COLO829 (cell line): ENCODE results near the gene CGB3.
"Not testable (repeated sequence)": the region's sequence is repeated elsewhere in the genome, so short reads cannot be mapped to it uniquely, and the experiment has no call there.

Experiments used
- DNase-seq: peaks from one replicate; pipeline ENCODE4 v3.0.0; 2012; ENCODE audit warnings: low spot score

Gene CGB3

DNA sequence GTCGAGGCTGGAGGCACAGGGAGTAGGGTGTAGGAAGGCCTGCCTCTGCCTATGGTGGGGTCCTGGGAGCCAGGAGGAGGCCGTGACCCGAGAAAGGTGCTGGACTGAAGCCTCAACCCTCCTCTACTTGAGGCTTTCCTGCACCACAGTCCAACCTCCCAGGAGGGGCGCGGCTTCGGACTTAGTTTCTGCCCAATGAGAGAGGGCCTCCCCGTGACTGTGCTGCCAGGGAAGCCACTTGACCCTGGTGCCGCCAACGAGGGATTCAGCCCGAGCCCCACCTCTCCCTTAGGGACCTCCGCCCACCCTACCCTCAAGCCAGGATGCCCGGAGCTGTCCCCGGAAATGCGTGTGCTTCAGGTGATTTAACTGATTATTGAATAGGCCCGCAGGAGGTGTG, at the start of gene CGB3:
CGB3 (minus strand) TSS at position 101 of the 400 bp plus-strand sequence. CDS start 362 bp downstream, outside the sequence.
- not testable (repeated sequence) for DNase-seq

DNA sequence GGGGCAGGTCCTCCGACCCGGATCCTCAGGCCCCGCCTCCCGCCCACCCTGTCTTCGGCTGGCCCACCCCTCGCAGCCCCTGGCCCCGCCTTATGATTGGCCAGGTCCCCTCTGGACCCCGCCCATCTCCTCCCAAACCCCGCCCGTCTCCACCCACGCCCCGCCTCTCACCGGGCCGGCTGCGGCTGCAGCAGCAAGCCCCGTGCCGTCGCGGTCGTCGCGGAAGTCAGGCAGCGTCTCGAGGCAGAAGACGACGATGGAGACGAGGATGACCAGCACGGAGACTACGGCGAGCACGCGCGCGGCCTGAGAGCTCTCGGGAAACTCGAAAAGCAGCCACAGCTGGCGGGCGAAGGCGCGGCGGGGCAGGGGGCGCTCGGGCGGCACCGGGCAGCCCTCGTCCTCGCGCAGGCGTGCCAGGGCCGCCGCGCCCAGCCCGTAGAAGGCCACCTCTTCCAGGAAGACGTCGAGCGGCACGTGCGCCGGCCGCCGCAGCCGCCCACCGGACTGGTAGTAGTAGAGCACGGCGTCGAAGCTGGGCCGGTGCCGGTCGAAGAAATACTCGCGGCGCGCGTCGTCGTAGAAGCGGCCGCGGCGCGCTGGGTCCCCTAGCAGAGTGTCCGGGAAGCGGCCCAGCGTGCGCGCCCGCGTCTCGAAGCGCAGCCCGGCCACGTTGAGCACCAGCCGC, 47.9 kb upstream of the CGB3 start:
- DNase-seq: no peak

DNA sequence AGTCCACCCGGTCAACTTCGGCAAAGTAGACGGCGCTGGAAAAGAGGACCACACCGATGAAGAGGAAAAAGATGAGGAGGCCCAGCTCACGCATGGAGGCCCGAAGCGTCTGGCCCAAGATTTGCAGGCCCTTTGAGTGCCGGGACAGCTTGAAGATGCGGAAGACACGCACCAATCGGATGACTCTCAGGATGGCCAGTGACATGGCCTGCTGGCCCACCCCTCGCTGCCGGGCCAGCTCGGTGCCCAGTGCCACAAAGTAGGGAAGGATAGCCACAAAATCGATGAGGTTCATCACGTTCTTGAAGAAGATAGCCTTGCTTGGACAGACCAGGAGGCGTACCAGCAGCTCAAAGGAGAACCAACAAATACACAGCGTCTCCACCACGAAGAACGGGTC, 46.3 kb upstream of the CGB3 start:
- DNase-seq: no peak

DNA sequence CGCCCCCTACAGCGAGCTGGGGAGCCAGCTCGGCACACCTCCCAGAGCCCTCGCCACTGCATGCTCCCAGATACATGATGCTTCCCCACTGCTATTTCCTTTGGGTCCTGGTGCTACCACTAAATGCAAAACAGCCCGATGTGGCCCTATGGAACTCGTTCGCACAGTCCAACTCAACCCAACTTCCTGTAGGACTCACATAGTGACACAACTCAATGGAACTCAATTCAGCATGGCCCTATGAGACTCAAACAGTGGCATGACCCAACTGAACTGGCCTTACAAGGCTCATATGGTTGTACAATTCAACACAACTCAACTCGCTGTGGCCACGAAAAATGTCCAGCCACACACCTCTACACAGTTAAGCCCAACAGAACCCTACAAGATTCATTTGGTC, 44.9 kb upstream of the CGB3 start:
- DNase-seq: no peak

DNA sequence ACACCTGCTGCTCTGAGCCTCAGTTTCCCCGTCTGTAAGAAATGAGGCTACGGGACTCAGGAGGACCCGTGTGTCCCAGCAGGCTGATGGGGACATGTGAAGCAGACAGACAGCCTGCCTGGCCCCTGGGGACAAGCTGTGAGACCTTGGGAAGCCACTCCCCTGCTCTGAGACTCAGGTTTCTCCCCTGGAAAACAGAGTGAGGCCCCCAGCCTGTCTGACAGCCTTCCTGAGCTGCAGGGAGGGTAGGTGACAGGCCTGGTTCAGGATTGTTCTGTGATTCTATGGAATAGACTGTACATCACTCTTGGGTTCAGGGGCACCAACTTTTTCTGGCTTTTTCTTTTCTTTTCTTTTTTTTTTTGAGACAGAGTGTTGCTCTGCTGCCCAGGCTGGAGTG, 43.4 kb upstream of the CGB3 start:
- DNase-seq: no peak

DNA sequence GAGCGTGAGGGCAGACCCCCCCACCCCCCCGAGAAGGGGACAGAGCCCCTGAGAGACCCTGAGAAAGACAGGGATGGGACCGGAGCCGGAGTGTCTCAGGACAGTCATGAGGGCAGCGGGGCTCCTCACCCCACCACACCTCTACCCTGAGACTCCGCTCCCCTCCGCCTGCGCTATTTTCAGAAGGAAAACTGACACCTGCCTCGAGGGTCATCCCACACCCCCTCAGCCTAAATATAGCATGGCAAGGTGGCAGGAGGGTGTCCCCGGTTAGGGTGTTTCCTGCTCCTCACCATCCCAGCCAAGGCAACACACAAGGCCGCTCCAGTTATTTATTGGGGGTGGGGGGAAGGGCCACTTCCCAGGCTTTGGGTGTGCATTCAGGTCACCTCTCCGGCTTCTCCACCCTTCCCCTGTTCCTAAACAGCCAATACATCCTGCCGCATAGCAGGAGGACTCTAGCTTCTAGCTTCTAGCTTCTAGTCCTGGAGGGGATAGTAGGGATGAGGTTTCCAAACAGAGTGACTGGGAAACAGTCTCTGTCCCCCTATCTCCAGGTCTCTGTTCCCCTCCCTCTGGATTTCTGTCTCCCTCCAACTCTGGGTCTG, 41.9 kb upstream of the CGB3 start:
- no peak for DNase-seq

DNA sequence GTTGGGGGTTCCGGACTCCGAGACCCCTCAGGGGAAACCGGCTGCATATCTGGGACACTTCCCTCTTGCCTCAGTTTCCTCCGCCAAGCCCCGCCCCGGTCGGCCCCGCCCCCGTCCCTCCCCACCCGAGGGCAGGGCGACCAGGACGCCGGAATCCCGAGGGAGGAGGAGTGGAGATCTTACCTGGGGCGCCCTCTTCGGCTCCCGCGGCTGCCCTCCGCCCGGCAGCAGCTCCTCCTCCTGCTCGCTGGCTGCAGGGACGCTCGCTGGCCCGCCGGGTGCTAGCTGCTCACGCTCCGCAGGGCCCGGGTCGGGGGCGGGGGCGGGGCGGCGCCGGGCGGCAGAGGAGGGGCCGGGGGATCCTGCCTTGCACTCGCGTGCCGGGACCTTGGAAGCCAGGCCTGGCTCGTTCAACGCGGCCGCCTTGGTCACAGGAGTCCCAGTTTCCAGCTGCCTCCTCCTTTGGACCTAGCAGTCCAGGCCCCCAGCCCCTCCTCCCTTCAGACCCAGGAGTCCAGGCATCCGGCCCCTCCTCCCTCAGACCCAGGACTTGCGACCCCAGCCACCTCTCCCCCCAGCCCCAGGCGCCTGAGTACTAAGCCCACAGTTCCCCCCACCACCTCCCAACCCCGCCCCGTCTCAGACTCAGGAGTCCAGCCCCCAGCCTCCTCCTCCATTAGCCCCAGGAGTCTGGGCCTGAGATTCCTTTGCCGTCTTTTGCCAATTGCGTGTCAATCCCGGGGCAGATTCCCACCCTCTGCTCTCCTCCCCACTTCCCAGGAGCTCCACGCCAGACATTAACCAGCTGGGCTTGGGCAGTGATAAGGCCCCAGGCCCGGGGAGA, 40.9 kb upstream of the CGB3 start, which contains the start of gene NTF4:
NTF4 (minus strand) TSS at position 51 of the 844 bp plus-strand sequence. CDS start 2,821 bp downstream, outside the sequence.
- no peak for DNase-seq

DNA sequence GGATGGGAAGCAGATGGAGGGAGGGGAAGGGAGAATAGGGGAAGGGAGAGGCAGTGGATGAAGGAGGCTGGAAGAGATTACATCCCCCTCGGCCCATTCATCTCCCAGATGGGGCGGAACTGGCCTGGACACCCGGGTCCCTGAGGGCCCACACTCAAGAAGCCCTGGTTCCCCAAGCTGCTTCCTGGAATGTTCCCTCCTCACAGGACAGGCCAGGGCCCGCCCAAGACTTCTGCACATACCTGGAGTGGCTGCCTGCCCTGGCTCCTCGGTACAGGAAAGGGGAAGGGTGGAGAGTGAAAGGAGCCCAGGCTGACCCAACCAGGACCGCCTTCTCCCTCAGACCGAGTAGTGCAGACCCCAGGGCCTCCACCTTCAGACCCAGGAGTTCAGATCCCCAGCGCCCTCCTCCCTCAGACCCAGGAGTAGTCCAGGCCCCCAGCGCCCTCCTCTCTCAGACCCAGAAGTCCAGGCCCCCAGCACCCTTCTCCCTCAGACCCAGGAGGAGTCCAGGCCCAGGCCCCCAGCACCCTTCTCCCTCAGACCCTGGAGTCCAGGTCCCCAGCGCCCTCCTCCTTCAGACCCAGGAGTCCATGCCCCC, 40.0 kb upstream of the CGB3 start:
- no peak for DNase-seq

DNA sequence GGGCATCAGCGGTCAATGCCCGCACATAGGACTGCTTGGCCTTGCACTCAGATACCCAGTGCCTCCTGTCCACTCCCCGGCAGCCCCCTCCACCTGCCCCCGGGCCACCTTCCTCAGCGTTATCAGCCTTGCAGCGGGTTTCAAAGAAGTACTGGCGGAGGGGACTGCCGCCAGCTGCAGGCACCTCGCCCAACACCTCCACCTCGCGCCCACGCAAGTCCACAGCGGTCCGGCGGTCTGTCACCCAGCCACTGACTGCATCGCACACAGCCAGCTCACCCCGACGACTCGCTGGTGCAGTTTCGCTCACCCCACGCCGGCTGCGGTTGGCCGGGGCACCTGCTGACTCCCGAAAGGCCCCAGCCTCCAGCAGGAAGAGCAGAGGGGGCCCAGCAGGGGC, 37.3 kb upstream of the CGB3 start:
- DNase-seq: no peak

DNA sequence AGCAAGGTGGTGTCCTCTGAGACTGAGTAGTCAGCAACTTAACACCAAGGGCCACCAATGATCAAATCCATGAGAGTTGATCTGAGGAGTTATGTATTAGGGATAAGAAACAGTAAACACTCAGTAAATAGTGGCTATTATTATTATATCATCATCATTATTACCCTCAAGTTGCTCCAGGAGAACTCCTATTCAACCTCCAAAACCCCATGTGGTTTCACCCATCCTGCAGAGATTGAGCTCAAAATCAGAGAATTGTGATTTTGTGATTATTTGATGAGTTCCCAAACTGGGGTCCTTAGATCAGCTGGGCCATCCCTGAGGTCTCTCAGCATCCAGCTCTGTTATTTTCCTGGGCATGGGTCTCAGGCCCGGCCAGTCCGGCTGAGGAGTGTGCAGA, 36.9 kb upstream of the CGB3 start:
- no peak for DNase-seq

DNA sequence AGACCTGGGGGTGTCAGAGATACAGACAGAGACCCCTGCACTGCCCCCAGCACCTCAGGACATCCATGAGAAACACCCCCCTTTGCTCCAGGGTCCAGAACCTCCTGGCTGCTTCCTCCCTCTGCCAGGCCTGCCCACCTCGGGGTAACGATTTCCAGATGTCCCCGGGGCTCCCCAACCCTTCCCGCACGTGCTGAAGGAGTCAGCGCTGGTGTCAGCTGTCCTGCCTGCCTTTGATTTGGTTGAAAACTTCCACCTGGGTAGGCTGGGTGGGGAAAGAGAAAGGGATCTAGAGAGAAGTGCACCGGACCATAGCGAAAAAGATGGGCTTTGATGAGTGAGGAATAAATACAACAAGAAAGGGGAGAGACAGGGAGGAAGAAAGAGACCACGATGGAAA, 34.9 kb upstream of the CGB3 start:
- DNase-seq: no peak

DNA sequence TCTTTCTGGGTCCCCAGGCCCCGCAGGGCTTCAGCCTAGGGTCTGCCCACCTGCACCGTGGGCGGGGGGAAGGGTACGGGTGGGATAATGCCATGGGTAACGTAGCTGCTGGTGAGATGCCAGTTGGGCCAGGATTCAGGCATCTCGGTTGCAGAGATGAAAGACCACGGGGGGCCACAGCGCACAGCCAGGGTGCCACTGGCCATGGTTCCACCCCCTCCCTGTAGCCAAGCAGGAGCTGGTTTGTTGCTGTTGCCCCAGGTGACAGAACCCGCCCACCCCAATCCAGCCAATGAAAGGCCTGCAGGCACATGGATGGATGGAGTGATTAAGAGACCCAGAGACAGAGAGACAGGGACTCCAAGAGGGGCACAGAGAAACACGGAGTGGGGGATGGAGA, 34.4 kb upstream of the CGB3 start:
- DNase-seq: no peak

DNA sequence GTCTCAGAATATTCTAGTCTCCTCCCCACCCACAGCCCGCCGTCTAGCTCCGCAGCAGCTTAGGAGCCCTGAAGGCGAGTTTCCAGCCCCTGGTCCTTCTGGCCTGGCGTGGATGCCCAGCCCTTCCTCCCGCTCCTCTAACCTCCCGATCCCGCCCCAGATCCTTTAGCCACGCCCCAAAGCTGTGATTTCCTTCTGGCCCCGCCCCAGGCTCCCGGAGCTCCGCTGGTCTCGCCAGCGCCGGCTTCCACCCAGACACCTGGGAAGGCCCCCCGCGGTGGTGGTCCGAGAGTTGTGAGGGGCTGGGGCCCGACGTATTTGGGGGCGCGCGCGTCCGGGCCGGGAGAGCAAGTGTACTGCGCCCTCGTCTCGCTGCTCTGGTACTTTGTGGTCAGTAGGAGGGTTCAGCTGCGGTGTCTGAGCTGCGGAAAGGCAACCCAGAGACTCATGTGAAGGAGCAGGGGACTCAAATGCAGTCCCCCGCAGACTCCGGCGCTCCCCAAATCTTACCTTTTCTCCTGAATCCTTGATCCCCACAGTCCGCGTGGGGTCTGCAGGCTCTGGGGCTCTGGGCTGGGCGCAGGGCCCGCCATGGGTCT, 33.6 kb upstream of the CGB3 start, which contains the start of gene CGB7:
CGB7 (minus strand) TSS at position 114 of the 599 bp plus-strand sequence. CDS start 2,374 bp downstream, outside the sequence.
- peak; percentile 69 for DNase-seq

DNA sequence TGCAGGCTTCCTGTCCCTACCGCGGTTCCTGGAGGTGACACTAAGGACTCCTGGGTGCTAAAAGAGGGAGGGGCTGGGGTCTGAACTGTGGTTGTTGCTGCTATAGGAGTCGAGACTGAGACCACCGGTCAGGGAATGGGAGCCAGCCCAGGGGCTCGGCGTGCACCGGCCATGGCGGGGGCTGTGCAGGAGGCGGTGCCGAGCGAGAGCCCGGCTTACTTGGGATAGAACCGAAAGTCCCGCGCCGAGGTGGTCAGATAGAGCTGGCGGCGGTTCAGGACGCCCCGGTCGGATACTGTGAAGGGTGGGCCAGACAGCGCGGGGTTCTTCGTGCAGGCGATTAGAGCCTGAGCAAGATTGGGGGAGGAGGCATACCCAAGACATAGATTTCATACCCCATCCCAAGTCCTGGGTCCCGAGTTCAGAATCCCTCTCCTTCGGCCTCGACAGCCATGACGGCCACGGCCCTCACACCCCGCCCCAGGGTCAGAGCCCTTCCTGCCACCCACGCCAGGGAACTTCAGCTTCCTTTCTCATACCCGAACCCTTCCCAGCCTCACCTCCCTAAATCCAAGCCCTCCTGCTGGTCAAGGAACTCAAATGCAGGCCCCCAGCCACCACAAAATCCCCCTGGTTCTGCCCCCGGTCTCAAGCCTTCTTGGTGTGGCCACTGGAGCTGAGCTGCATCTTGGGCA, 32.9 kb upstream of the CGB3 start:
- not testable (repeated sequence) for DNase-seq

DNA sequence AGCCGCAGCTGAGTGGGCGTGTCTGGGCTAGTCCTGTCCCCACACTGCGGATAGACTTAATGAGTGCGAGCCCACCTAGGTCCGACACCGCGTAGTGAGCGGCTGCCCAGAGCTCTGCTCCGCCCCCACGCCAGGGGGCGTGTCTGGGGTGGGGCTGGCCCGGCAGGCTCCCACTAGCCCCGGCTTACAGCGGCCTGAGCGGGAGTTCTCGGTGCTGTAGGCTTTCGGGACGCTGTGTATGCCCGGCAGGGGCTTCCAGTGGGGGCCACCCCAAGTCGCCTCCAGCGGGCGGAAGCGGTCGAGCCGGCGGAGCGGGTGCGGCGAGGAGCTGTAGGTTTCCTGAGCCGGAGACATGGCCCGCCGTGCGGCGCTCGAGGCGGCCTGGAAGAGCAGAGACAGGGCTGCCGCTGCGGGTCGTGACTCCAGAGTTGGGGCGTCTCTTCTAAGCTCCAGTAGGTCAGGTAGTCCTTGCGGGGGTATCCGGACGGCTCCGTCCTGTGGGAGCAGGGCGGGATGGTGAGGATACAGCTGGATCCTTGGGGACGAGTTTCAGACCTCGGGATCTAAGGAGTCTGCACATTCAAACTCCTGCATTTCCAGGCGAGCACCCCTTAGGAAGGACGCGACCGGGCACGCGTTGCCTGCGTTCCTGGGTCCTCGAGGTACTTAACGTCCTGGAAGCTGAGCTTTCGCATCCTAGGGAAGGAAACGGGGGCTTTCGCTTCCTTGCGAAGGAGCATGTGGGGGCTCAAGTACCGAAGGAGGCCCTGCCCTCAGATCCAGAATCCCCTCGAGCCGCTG, 32.2 kb upstream of the CGB3 start:
- DNase-seq: peak; percentile 58

DNA sequence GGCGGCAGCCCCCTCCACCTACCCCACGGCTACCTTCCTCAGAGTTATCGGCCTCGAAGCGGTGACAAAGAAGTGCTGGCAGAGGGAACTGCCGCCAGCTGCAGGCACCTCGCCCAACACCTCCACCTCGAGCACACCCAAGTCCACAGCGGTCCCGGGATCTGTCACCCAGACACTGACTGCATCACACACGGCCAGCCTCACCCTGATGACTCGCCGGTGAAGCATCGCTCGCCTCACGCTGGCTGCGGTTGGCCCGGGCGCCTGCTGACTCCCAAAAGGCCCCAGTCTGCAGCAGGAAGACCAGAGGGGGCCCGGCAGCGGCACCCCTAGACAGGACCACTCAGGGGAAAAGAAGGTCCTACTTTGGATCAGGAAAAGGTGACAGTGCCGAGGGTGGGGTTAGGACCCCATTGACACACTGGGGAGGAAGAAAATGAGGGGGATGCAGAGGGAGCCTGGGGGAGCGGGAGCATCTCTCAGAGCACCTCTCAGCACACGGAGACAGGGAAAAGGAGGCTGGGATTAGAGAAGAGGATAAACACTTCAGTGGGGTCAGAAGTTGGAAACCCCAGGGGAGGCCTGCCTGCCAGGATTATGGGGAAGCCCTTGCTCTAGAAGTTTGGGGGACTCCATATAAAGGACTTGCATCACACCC, 26.4 kb upstream of the CGB3 start:
- DNase-seq: not testable (repeated sequence)

DNA sequence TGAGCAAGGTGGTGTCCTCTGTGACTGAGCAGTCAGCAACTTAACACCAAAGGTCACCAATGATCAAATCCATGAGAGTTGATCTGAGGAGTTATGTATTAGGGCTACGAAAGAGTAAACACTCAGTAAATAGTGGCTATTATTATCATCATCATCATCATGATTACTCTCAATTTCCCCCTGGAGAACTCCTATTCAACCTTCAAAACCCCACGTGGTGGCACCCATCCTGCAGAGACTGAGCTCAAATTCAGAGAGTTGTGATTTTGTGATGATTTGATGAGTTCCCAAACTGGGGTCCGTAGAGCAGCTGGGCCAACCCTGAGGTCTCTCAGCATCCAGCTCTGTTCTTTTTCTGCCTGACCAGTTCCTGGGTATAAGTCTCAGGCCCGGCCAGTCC, 25.7 kb upstream of the CGB3 start:
- not testable (repeated sequence) for DNase-seq

DNA sequence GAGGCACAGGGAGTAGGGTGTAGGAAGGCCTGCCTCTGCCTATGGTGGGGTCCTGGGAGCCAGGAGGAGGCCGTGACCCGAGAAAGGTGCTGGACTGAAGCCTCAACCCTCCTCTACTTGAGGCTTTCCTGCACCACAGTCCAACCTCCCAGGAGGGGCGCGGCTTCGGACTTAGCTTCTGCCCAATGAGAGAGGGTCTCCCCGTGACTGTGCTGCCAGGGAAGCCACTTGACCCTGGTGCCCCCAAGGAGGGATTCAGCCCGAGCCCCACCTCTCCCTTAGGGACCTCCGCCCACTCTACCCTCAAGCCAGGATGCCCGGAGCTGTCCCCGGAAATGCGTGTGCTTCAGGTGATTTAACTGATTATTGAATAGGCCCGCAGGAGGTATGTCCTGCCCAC, 24.9 kb upstream of the CGB3 start, which contains the start of gene CGB8:
CGB8 (minus strand) TSS at position 101 of the 400 bp plus-strand sequence. CDS start 372 bp downstream, outside the sequence.
- DNase-seq: not testable (repeated sequence)

DNA sequence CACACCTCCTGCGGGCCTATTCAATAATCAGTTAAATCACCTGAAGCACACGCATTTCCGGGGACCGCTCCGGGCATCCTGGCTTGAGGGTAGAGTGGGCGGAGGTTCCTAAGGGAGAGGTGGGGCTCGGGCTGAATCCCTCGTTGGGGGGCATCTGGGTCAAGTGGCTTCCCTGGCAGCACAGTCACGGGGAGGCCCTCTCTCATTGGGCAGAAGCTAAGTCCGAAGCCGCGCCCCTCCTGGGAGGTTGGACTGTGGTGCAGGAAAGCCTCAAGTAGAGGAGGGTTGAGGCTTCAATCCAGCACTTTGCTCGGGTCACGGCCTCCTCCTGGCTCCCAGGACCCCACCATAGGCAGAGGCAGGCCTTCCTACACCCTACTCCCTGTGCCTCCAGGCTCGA, 19.4 kb upstream of the CGB3 start, which contains the start of gene CGB5:
CGB5 (plus strand) TSS at position 301 of the 400 bp plus-strand sequence. CDS start 362 bp downstream, outside the sequence.
- DNase-seq: not testable (repeated sequence)
